Testis (tissue), 3 donors: Measurements from ENCODE around the gene SPINT2. TPM values are rescaled to one million over a fixed set of nuclear protein-coding genes. Genes with fewer than 3 reads are reported as not detected.
"Not testable (repeated sequence)": the region's sequence is repeated elsewhere in the genome, so short reads cannot be mapped to it uniquely, and the experiment has no call there.

Experiments
- DNase-seq: peaks from one replicate; pipeline ENCODE4 v3.0.0-alpha.2; 2019
- H3K27ac ChIP-seq, 2 donors: fragments of 200-600 bp; sonication (generic); one replicate each; pipeline ENCODE4 v1.5.1; 2019
- H3K27me3 ChIP-seq: fragments of 200-600 bp; sonication (generic); one replicate; pipeline ENCODE4 v1.5.1; 2019
- H3K36me3 ChIP-seq: fragments of 200-600 bp; sonication (generic); one replicate; pipeline ENCODE4 v1.5.1; 2017; ENCODE audit warnings: low read depth; ENCODE audit errors: missing control alignments
- H3K4me1 ChIP-seq: fragments of 200-600 bp; sonication (generic); one replicate; pipeline ENCODE4 v1.5.1; 2019
- H3K4me3 ChIP-seq, 2 donors: fragments of 200-600 bp; sonication (generic); one replicate each; pipeline ENCODE4 v1.5.1; 2017 to 2019
- H3K9me3 ChIP-seq: fragments of 200-600 bp; sonication (generic); one replicate; pipeline ENCODE4 v1.5.1; 2017
- CTCF ChIP-seq, 3 experiments: fragments of 450-650 bp in 2 of 3; fragments of 200-600 bp in 1 of 3; sonication (generic) in 1 of 3; IDR thresholded peaks; one replicate each; pipeline ENCODE4 v1.5.1; 2016 to 2019; ENCODE audit warnings: antibody characterized with exemption in 3 of 3, mild to moderate bottlenecking in 2 of 3, moderate library complexity in 1 of 3
- POLR2A ChIP-seq: fragments of 450-650 bp; IDR thresholded peaks from one replicate; pipeline ENCODE4 v1.6.1; 2017; ENCODE audit warnings: antibody characterized with exemption, mild to moderate bottlenecking, moderate library complexity
- WGBS, 2 donors: methylation state at CpG; one replicate each; pipeline ENCODE4 v1.1.5; 2018; 5-methylcytosine and 5-hydroxymethylcytosine counted together
- intact Hi-C: fragments of 100-400 bp; cut with DNase I; formaldehyde crosslinking; loops from one replicate; pipeline ENCODE4 v1.15.1; 2023; ENCODE audit warnings: low total_unique reads
- polyA plus RNA-seq: library from polyadenylated mRNA; stranded (reverse); fragments of 350-450 nt; fragmentation: Illumina TruSeq; extraction: RNeasy Lipid Tissue Mini Kit (QIAGEN cat#74804); gene quantifications from one replicate; pipeline ENCODE4 v1.2.3, GENCODE V29; 2014; ENCODE audit warnings: low read depth, low replicate concordance; ENCODE audit not compliant: insufficient read depth
- total RNA-seq, 2 donors: library from RNA; depleted of rRNA; stranded (reverse); fragments of >200 nt; gene quantifications; one replicate each; pipeline ENCODE4 v1.2.3, GENCODE V29; 2016

The SPINT2 gene
- total and polyA plus RNA-seq, 3 donors from 2014 or later: 372 to 480 (median 389) TPM

- H3K4me3 ChIP-seq: peak overlapping the region in 1 of 2 donors; percentile 7
- H3K36me3 ChIP-seq: no peaks in the 10 kb centered on the region
- H3K27ac ChIP-seq: no peak overlapping the region
- WGBS, 2 donors: 1 to 2% methylated on average over 43 to 64 of the region's 80 CpGs
- H3K9me3 ChIP-seq: no peaks in the 10 kb centered on the region
- no peak for DNase-seq
- TF ChIP-seq CTCF (IDR thresholded peaks at IDR 0.05) (no peak), POLR2A (no peak)
- H3K27me3 ChIP-seq: peaks cover 4% of the 10 kb centered on the region
- peaks cover 13% of the 10 kb centered on the region for H3K4me1 ChIP-seq
- intact Hi-C loops: no loop called here
These were observed 35.6 kb upstream of the SPINT2 start for GRCh38 chr19:38228491-38229439.

DNA sequence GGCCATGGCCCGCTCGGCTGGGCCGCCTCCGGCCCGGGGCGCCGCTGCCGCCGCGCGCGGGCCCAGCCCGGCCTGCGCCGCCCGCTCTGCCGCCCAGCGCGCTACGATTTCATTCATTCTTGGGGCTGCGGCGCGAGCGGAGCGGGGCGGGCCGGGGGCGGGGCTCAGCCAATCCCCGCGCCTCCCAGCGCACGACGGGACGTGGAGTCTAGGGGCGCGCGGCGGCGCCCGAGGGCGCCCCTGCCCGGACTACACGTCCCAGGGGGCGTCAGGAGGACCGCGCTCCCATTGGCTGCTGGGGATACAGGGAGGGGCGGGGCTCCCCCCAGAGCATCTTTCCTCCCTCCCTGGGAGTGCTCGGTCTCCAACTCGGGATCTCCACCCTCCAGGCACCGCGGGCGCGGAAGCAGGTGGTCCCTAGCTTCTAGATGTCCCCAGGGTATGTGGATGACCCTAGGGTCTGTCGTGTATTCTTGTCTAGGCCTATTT lies 34.7 kb upstream of the SPINT2 start:
- Histone ChIP-seq H3K9me3 (no peaks in the 10 kb centered on the region), H3K4me1 (peaks cover 12% of the 10 kb centered on the region), H3K27me3 (peaks cover 4% of the 10 kb centered on the region), H3K36me3 (no peaks in the 10 kb centered on the region), H3K27ac (no peak overlapping the region), H3K4me3 (no peak overlapping the region)
- WGBS, 2 donors: 0% methylated on average over 44 of the region's 54 CpGs; no CpG with 5 or more reads in 1 of the 2 donors
- intact Hi-C loops: no loop called here
- no peak for TF ChIP-seq POLR2A
- no peak for TF ChIP-seq CTCF (IDR thresholded peaks at IDR 0.05)
- DNase-seq: peak; percentile 77

DNA sequence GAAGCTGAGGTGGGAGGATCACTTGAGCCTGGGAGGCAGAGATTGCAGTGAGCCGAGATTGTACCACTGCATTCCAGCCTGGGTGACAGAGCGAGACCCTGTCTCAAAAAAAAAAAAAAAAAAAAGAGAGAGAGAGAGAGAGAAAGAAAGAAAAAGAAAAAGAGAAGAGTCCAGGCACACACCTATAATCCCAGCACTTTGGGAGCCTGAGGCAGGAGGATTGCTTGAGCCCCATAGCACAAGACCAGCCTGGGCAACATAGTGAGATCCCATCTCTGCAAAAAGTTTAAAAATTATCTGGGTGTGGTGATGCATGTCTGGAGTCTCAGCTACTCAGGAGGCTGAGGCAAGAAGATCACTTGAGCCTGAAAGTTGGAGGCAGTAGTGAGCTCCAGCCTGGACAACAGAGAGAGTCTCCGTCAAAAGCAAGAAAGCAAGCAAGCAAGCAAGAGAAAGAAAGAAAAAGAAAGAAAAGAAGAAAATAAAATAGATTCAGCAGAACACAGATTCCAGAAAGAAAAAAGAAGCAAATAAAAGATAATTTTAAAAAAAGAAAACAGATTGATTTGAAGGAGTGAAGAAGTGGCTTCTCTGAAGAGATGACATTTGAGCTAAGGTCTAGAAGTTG lies 33.8 kb upstream of the SPINT2 start:
- H3K36me3 ChIP-seq, DNase-seq, H3K4me3 ChIP-seq, intact Hi-C loops, H3K27me3 ChIP-seq, H3K9me3 ChIP-seq, H3K27ac ChIP-seq: not testable (repeated sequence)
- H3K4me1 ChIP-seq: peaks cover 12% of the 10 kb centered on the region
- WGBS, 2 donors: 71 to 90% methylated on average over 3 of the region's 3 CpGs

DNA sequence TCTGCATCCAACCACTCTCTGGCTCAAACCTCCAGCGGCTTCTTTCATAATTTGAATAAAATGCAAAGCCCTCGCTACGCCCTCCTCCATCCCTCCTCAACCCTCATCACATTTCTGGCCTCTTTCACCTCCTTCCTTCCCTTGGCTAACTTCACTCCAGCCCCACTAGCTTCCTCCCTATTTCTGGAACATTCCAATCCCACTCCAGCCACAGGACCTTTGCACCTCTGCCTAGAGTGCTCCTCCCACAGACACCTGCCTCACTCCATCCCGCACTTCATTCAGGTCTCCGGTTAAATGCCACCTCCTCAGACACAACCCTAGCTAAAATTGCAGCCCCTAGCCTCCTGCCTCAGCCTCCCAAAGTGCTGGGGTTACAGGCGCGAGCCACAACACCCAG lies 32.5 kb upstream of the SPINT2 start:
- TF ChIP-seq POLR2A (no peak), CTCF (IDR thresholded peaks at IDR 0.05) (no peak)
- peaks cover 12% of the 10 kb centered on the region for H3K4me1 ChIP-seq
- peaks cover 4% of the 10 kb centered on the region for H3K27me3 ChIP-seq
- no peak for DNase-seq
- H3K27ac ChIP-seq: no peak overlapping the region
- no peaks in the 10 kb centered on the region for H3K9me3 ChIP-seq
- H3K36me3 ChIP-seq: no peaks in the 10 kb centered on the region
- 90 to 91% methylated on average over 7 of the region's 7 CpGs for WGBS, 2 donors
- intact Hi-C loops: no loop called here
- H3K4me3 ChIP-seq: no peak overlapping the region

DNA sequence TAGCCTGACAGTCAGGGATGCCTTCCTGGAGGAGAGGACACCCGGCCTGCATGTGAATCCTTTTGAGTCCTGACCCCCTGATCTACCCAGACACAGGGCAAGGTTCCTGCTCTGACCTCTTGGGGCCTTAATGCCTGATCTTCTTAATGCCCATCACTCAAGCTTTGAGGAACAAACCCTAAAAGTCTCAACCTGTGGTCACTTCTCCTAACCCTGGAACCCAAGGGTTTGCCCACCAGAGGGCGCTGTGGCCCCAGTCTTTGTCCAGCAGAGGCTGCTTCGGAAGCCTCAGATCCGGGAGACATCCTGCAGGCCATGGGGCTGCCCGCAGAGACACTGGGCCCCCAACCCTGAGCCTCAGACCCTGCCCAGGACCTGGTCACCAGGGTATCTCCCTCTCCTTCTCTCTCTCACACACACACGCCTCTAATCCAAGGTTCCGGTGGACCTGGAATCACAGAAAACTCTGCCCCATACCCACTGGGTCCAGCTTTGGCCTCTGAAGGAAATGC lies 30.6 kb upstream of the SPINT2 start:
- H3K4me1 ChIP-seq: peaks cover 5% of the 10 kb centered on the region
- H3K27ac ChIP-seq: no peak overlapping the region
- 36 to 54% methylated on average over 5 to 7 of the region's 7 CpGs for WGBS, 2 donors
- intact Hi-C loops: no loop called here
- H3K27me3 ChIP-seq: no peaks in the 10 kb centered on the region
- peak; percentile 74 to 81 (median 79) for TF ChIP-seq CTCF (IDR thresholded peaks at IDR 0.05)
- no peak for TF ChIP-seq POLR2A
- H3K4me3 ChIP-seq: no peak overlapping the region
- H3K36me3 ChIP-seq: no peaks in the 10 kb centered on the region
- H3K9me3 ChIP-seq: no peaks in the 10 kb centered on the region
- DNase-seq: peak; percentile 89
